GM15510 (cell line): ENCODE data around the gene PDE7B.

Experiments used
- POLR2A ChIP-seq: IDR thresholded peaks from 3 replicates; pipeline ENCODE4 v1.6.1; 2011; ENCODE audit warnings: borderline replicate concordance; ENCODE audit not compliant: insufficient read length; ENCODE audit errors: extremely low read depth

Gene PDE7B

GRCh38 chr6:136060759-136061158, 209.3 kb downstream of the PDE7B start:
- TF ChIP-seq POLR2A = no peak

GRCh38 chr6:136061701-136062100, 210.2 kb downstream of the PDE7B start:
- no peak for TF ChIP-seq POLR2A

GRCh38 chr6:136063096-136063495, 211.6 kb downstream of the PDE7B start:
- no peak for TF ChIP-seq POLR2A

GRCh38 chr6:136066005-136066404, 214.5 kb downstream of the PDE7B start:
- no peak for TF ChIP-seq POLR2A

- TF ChIP-seq POLR2A = no peak
Measured at GRCh38 chr6:136067731-136068341, 216.3 kb downstream of the PDE7B start.

- TF ChIP-seq POLR2A = no peak
Measured at GRCh38 chr6:136069119-136069518, 217.6 kb downstream of the PDE7B start.

GRCh38 chr6:136070815-136071214, 219.3 kb downstream of the PDE7B start:
- TF ChIP-seq POLR2A = no peak

GRCh38 chr6:136072691-136073090, 221.2 kb downstream of the PDE7B start:
- TF ChIP-seq POLR2A = no peak

- TF ChIP-seq POLR2A = no peak
Measured at GRCh38 chr6:136073216-136073615, 221.7 kb downstream of the PDE7B start.

- TF ChIP-seq POLR2A = no peak
Measured at GRCh38 chr6:136076496-136076895, 225.0 kb downstream of the PDE7B start.

GRCh38 chr6:136077834-136078576, 226.5 kb downstream of the PDE7B start:
- TF ChIP-seq POLR2A = no peak

GRCh38 chr6:136079701-136080565, 228.4 kb downstream of the PDE7B start:
- TF ChIP-seq POLR2A = no peak

GRCh38 chr6:136083540-136083939, 232.0 kb downstream of the PDE7B start:
- no peak for TF ChIP-seq POLR2A

- no peak for TF ChIP-seq POLR2A
Measured at GRCh38 chr6:136084403-136084802, 232.9 kb downstream of the PDE7B start.
